Calu3 (cell line): Measurements from ENCODE around the gene MTERF1. TPM values are rescaled to one million over a fixed set of nuclear protein-coding genes. Genes with fewer than 3 reads are reported as not detected.

Experiments used
- BruUV-seq: library from RNA; stranded (reverse); fragments of 400-500 nt; replicated peaks from 2 replicates; lab custom pipeline; 2021; lab: Mats Ljungman, UMichigan
- CTCF ChIA-PET: fragments of 300-600 bp; sonication (Branson Sonifier 250); formaldehyde crosslinking; loops from one replicate; lab custom pipeline; 2022; ENCODE audit warnings: antibody characterized with exemption; lab: Charles Lee
- DNase-seq: peaks from one replicate; pipeline ENCODE4 v3.0.0; 2022
- H3K27ac Mint-ChIP-seq: one replicate; pipeline ENCODE4 v1.8.0; 2022; ENCODE audit warnings: mixed read lengths; ENCODE audit not compliant: unreplicated experiment
- H3K27me3 Mint-ChIP-seq: one replicate; pipeline ENCODE4 v1.8.0; 2022; ENCODE audit warnings: mixed read lengths; ENCODE audit not compliant: unreplicated experiment
- H3K36me3 Mint-ChIP-seq: one replicate; pipeline ENCODE4 v1.8.0; 2022; ENCODE audit warnings: mild to moderate bottlenecking, moderate library complexity, mixed read lengths; ENCODE audit not compliant: insufficient read depth, unreplicated experiment
- H3K4me1 Mint-ChIP-seq: one replicate; pipeline ENCODE4 v1.8.0; 2022; ENCODE audit warnings: mild to moderate bottlenecking, low read depth, mixed read lengths; ENCODE audit not compliant: unreplicated experiment
- H3K4me3 Mint-ChIP-seq: one replicate; pipeline ENCODE4 v1.8.0; 2022; ENCODE audit warnings: mild to moderate bottlenecking, low read depth, moderate library complexity, mixed read lengths; ENCODE audit not compliant: unreplicated experiment
- H3K9me3 Mint-ChIP-seq: one replicate; pipeline ENCODE4 v1.8.0; 2022; ENCODE audit warnings: low read depth, mixed read lengths; ENCODE audit not compliant: unreplicated experiment
- intact Hi-C: fragments of 100-400 bp; cut with micrococcal nuclease; formaldehyde crosslinking; loops from one replicate; pipeline ENCODE4 v1.10.0; 2022; ENCODE audit not compliant: unreplicated experiment
- total RNA-seq: library from RNA; stranded (reverse); gene quantifications from 2 replicates; pipeline ENCODE4 v1.2.3, GENCODE V29; 2022
- TF ChIP-seq, protein P1 (sequence below): fragments of 200-600 bp; IDR thresholded peaks from one replicate; pipeline ENCODE4 v1.8.0; 2022; ENCODE audit warnings: antibody characterized with exemption; ENCODE audit not compliant: unreplicated experiment

MTERF1 gene
- total RNA-seq, 1 experiment from 2014 or later = 11.5 TPM

DNA sequence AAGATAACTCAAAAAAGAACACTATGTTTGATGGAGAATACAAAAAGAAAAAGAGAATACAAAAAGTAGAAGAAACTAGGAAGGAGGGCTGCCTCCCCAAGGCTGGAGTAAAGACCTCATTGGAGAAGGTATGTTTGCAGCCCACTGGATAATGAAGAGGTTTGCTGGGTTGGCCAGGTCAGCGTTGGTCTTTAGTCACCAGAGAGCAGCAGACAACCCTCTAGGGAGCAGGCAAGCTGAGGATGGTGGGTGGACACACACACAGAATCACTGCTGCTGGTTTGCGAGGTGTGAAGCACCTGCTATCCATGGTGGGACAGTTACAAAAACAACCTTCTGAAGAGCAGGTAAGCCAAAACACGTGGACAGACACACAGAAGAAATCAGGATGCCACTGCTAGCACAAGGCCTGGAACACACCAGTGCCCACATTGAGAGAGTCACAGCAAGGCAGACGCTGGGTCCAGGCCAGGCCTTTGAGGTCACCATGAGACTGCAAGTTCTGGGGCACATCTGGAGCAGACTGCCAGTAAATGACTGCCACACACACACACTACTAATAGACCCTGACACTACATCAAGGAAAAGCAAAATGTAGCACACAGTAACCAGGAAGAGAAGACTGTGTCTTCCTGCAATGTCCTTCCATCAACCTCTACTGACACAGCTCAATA, 43.0 kb downstream of the MTERF1 start:
- Mint-ChIP-seq H3K27me3 (no peaks in the 10 kb centered on the region), H3K36me3 (no peaks in the 10 kb centered on the region), H3K4me3 (no peak overlapping the region), H3K27ac (no peak overlapping the region), H3K4me1 (peaks cover 11% of the 10 kb centered on the region), H3K9me3 (no peaks in the 10 kb centered on the region)
- no peak for DNase-seq
- intact Hi-C loops = no loop called here
- CTCF ChIA-PET = no interaction called here
- no TSS peak for BruUV-seq
- TF ChIP-seq, protein P1, sequence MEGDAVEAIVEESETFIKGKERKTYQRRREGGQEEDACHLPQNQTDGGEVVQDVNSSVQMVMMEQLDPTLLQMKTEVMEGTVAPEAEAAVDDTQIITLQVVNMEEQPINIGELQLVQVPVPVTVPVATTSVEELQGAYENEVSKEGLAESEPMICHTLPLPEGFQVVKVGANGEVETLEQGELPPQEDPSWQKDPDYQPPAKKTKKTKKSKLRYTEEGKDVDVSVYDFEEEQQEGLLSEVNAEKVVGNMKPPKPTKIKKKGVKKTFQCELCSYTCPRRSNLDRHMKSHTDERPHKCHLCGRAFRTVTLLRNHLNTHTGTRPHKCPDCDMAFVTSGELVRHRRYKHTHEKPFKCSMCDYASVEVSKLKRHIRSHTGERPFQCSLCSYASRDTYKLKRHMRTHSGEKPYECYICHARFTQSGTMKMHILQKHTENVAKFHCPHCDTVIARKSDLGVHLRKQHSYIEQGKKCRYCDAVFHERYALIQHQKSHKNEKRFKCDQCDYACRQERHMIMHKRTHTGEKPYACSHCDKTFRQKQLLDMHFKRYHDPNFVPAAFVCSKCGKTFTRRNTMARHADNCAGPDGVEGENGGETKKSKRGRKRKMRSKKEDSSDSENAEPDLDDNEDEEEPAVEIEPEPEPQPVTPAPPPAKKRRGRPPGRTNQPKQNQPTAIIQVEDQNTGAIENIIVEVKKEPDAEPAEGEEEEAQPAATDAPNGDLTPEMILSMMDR = no peak

DNA sequence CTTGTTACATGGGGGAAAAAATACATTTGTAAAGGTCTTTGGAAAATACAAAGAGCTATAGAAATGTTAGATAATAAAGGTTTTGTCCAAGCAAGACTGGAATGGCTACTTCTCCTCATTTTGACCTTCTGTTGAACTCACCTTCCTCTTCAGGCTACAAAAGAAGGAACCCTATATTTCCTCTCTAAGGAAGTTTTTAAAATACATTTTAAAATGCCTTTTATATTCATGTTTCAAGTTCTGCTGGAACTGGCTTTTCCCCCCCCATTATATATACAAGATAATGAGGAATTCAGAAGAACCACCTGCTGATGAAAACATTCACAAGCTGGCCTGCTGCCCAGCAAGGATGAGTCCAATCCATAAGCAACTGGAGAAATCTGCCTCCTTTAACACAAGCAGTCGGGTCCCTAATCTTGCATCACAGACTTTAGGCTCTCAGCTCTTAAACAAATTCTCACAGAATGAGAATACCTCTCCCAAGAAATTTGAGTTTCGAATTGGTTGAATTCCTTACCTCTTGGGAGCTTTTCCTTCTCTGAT, 44.6 kb downstream of the MTERF1 start:
- H3K4me1 Mint-ChIP-seq = peaks cover 11% of the 10 kb centered on the region
- H3K4me3 Mint-ChIP-seq = no peak overlapping the region
- CTCF ChIA-PET = interaction anchor here (1.2 kb wide), 1 partner anchor 13 kb away, joined by 3 read pairs; no protein-coding TSS in a partner anchor
- DNase-seq = no peak
- peak overlapping the region; percentile 23 for H3K27ac Mint-ChIP-seq
- H3K36me3 Mint-ChIP-seq = no peaks in the 10 kb centered on the region
- TF ChIP-seq, protein P1 = no peak
- intact Hi-C loops = loop anchor here (2.0 kb wide), 1 partner anchor 15 kb away; no protein-coding TSS in a partner anchor
- no peaks in the 10 kb centered on the region for H3K9me3 Mint-ChIP-seq
- H3K27me3 Mint-ChIP-seq = no peaks in the 10 kb centered on the region
- BruUV-seq = no TSS peak

DNA sequence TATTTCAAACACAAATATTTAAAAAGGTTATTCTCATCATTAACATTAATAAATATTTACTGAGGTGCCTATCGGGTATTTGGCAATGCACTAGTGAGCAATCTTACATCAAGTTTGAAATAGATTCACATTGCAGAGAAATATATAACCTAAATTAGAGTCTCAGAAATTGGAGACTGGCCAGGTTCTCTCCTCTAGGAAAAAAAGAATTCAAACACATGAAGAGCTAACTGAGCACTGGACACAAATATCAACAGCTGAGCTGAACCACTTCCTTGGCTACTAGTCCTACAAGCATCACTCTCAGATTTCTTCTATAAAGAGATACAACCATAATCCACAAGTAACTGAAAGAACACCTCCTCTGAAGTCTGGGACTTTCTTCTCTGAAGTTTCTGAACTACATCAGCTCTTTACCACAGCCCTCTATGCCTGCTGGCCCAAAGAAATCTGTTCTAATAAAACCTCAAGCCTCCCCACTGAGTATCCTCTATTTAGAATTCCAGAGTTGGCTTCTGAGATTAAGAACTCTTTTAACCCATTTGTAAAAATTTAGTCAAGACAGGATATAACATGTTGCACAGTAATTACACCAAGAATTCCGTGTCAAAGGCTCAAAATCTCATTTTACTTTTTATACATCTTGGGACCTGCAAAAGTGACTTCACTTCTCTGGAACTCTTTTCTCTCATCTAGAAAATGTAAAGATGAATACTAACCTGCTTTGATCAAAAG, 45.2 kb downstream of the MTERF1 start:
- TF ChIP-seq, protein P1 = no peak
- Mint-ChIP-seq H3K9me3 (no peaks in the 10 kb centered on the region), H3K4me3 (no peak overlapping the region), H3K36me3 (no peaks in the 10 kb centered on the region), H3K4me1 (peaks cover 11% of the 10 kb centered on the region), H3K27ac (peak overlapping the region; percentile 23), H3K27me3 (no peaks in the 10 kb centered on the region)
- intact Hi-C loops = loop anchor here (2.0 kb wide), 1 partner anchor 16 kb away; no protein-coding TSS in a partner anchor
- no TSS peak for BruUV-seq
- CTCF ChIA-PET = interaction anchor here (1.2 kb wide), 1 partner anchor 14 kb away, joined by 3 read pairs; no protein-coding TSS in a partner anchor
- DNase-seq = no peak

DNA sequence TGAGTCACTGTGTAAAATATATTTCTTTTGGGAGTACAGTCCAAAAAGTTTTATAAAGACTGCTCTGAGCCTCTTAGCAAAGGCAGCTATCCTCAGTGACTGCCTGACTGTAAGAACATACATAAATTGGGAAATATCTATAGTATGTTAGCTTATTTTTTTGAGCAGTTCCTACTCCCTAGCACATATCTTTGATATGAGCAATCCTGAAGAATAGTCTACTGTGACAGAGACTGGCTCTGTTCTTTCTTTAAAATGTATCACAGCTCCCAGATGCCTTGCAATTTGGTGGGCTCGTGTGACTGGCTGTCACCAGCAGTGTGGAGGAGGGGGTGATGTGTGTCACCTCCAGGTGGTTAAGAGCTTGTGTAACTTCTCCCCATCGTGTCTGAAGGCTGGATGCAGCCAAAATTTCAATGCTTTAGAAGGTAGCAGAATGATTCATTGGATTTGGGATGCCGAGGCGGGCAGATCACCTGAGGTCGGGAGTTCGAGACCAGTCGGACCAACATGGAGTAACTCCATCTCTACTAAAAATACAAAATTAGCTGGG, 47.9 kb downstream of the MTERF1 start:
- Mint-ChIP-seq H3K27ac (no peak overlapping the region), H3K4me3 (no peak overlapping the region), H3K9me3 (no peaks in the 10 kb centered on the region), H3K4me1 (peaks cover 11% of the 10 kb centered on the region), H3K27me3 (no peaks in the 10 kb centered on the region), H3K36me3 (no peaks in the 10 kb centered on the region)
- DNase-seq = no peak
- no TSS peak for BruUV-seq
- CTCF ChIA-PET = no interaction called here
- intact Hi-C loops = loop anchor here (5.0 kb wide), 1 partner anchor 35 kb away; no protein-coding TSS in a partner anchor
- TF ChIP-seq, protein P1 = no peak
